ENCODE results near the gene GEMIN7. TPM values are rescaled to one million over a fixed set of nuclear protein-coding genes. Genes with fewer than 3 reads are reported as not detected.

The GEMIN7 gene
- total RNA-seq, 1 donor from 2014 or later = 11.7 TPM

DNA sequence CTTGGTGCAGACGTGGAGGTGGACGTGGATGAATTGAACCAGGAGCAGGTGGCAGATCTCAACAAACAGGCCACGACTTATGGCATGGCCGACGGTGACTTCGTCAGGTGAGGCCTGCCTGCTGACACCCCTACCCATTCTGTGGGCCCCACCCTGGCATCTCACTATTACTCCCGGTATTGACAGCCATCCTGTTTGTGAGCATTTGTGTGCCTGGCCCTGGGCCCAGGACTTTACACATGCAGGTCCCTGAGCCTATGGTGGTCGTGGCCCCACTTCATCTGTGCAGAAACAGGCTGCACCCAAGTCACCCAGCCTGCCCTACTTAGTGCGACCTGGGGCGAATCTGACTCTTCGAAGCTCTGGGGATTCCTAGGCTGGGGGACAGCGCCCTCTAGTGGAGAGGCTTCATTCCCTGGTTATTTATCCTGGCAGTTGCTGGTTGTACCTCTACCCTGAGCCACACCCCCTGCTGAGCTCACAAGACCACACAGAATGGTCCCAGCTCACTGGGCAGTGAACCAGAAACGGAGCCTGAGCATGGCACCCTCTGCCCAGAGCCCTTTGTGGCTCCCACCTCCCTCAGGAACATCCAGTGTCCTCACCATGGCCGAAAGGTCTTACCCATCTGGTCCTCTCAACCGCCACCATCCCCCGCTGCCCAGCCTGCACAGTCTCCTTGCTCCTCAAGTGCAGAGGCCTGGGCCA is 19.6 kb upstream of the GEMIN7 start:
- DNase-seq (ENCODE audit: low spot score) (peak; percentile 81), ATAC-seq (peak; percentile 92)

GRCh38 chr19:45061965-45062364 is 17.1 kb upstream of the GEMIN7 start:
- ATAC-seq = no peak
- no peak for DNase-seq (ENCODE audit: low spot score)

DNA sequence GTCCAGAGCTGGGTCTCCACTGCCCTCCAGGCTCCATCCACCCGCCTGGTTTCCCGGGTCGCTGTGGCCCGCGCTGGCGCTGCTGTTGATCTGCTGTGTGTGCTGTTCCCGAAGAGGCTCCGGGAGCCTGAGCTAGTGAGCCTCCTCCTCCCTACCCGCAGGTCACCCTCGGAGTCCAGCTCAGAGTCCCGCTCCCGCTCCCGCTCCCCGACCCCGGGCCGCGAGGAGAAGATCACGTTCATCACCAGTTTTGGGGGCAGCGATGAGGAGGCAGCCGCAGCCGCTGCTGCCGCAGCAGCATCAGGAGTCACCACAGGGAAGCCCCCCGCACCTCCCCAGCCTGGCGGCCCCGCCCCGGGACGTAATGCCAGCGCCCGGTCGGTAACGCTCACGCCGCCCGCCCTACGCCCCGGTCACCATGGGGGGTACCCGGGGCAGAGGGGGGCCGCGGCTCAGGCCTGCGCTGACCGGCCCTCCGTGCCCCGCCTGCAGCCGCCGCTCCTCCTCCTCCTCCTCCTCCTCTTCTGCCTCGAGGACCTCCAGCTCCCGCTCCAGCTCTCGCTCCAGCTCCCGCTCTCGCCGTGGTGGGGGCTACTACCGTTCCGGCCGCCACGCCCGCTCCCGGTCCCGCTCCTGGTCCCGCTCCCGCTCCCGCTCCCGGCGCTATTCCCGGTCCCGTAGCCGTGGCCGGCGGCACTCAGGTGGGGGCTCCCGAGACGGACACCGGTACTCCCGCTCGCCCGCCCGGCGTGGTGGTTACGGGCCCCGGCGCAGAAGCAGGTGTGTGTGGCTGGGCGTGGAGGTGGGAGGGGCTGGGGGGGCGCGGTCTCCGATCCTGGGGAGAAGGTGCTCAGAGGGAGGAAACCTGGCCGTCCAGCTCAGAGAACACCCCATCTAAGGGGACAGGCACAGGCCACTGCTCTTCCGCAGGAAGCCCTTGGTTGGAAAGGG is 14.9 kb upstream of the GEMIN7 start:
- ATAC-seq (no peak), DNase-seq (ENCODE audit: low spot score) (no peak)

- DNase-seq (ENCODE audit: low spot score) (no peak), ATAC-seq (no peak)
Measured at GRCh38 chr19:45066921-45067661, 12.0 kb upstream of the GEMIN7 start.

GRCh38 chr19:45068041-45068440 is 11.0 kb upstream of the GEMIN7 start:
- ATAC-seq = no peak
- no peak for DNase-seq (ENCODE audit: low spot score)

DNA sequence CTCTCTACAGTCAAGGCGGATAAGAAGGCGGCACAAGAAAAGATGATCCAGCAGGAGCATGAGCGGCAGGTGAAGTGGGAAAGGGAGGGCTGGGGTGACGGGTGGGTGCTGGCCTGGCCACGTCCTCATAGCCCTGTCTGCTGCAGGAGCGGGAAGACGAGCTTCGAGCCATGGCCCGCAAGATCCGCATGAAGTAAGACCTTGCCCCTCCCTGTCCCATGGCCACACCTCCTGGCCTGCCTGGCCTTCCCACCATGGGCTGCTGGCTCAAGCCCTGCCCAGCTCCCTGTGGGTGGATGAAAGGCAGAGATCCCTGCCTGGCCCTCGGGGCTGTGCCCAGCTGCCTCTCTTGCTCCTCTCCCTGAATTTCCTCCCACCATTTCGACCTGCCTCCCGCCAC is 10.0 kb upstream of the GEMIN7 start:
- ATAC-seq (peak; percentile 59), DNase-seq (ENCODE audit: low spot score) (no peak)

GRCh38 chr19:45070214-45070613 is 8.8 kb upstream of the GEMIN7 start:
- ATAC-seq (no peak), DNase-seq (ENCODE audit: low spot score) (no peak)

DNA sequence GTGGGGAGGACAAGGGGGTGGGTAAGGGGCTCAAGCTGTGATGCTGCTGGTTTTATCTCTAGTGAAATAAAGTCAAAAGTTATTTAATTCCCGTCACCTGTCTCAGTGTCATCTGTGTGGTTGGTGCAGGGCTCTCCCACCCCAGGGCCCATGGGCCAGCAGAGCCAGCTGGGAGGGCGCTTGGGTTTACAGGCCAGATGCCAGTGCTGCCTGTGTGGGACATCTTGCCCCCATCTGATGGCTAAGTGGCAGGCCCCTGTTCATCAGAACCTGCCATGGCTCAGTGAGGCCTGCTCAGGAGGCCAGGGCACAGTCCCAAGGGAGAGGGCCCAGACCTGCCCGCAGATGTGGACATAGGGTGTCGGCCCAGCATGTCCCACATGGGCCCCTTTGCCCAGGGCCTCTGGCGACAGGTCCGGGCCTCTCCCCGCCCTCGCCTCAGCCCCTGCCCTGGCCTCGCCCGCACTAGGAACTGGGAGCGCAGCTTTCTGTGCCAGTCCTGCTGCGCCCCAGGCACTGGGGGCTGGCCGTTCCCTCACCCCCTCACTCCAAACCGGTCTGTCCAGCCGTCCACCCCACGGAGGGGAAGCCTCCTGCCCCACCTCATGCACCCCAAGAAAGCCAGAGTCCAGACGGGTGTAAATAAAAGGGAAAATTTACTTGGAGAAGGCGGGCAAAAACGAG is 8.1 kb upstream of the GEMIN7 start:
- ATAC-seq (no peak), DNase-seq (ENCODE audit: low spot score) (no peak)

- no peak for DNase-seq (ENCODE audit: low spot score)
- ATAC-seq = no peak
Measured at GRCh38 chr19:45071545-45071938, 7.5 kb upstream of the GEMIN7 start.

DNA sequence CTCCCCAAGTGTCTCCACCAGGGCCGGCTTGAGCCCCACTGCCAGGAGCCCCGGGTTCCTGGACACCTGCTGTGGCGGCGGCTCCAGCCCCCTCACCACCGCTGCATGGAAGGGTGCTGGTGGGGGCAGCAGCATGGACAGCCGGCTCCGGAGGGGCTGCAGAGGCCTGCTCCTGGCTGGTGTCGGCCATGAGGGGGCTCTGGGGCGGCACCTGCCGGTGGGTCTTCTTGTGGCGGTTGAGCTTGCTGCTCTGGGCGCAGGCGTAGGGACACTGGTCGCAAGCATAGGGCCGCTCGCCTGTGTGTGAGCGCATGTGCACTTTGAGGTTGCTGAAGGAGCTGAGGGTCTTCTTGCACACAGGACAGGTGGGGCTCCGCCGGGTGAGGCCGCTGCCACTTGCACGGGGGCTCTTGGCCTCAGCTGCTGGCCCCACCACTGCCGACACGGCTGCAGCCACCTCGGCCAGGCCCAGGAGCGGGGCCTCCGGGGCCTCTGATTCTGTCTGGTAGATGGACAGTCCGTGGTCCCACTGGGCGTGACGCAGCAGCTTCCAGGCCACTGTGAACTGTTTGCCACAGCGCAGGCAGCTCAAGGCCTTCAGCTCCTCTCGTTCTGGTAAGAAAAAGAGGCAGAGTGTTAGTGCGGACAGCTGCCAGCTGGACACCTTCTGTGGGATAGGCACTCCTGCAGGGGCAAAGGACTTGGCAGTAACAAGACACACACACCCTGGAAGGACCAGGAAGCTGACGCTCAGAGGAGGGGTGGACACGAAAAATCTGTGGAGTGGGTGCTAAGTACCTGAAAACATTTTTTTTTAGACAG is 6.9 kb upstream of the GEMIN7 start:
- no peak for ATAC-seq
- no peak for DNase-seq (ENCODE audit: low spot score)

DNA sequence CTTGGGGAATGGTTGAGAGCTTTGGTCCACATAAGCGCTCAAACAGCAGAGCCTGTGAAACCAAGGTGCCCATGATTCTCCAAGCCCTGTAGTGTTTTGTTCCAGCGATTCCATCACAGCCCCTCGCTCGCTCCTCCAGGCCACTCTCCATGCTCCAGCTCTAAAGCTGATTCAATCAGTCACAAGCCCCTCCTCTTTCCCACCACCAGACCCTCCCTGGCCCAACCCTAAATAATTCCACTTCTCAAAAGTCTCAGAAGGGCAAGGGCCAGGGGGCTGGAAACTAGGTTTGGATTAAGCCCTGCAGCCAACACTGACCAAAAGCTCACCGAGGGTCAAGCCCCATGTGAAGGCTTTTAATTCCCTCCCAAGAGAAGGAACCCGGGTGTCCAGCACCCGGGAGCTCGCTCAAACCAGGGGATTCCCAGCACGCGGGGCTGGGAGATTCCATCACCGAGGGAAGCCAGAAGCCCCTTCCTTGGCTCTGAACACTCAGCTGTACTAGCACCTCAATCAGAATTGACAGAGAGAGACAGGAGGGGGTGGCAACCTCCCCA is 4.2 kb upstream of the GEMIN7 start:
- DNase-seq (ENCODE audit: low spot score) (no peak), ATAC-seq (no peak)

DNA sequence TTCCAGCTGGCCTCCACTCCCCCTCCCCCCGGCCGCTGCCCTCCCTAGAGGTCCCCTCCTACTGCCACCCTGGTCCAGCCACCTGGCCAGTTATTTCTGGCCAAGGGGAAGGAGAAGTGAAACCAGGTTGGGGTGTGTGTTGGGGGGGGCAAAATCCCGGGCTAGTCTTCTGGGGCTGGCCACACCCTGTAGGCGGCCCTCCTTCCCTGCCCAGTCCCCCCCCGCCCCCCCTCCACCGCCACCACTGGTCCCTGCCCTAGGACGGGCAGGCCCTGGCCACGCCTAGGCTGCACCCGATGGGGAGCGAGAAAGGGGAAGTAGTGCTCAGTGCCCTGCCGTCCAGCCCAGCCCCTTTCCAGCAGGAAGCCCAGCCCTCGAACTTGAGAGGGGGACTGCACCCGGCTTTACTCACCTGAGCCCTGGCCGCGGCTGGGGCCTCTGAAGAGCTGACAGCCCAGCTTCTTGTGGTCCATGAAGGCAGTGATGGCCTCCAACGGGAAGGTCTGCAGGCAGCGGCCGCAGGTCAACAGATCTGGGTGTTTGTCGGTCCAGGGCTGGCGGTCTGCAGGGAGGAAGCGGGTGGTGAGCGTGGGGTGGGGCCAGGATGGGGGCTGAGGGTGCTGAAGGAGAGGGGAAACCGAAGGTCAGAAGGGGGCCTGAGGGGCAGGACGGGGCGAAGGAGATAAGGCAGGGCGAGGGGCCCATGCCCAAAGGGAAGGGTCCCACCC is 3.6 kb upstream of the GEMIN7 start:
- DNase-seq (ENCODE audit: low spot score) = peak; percentile 59
- peak; percentile 21 for ATAC-seq

DNA sequence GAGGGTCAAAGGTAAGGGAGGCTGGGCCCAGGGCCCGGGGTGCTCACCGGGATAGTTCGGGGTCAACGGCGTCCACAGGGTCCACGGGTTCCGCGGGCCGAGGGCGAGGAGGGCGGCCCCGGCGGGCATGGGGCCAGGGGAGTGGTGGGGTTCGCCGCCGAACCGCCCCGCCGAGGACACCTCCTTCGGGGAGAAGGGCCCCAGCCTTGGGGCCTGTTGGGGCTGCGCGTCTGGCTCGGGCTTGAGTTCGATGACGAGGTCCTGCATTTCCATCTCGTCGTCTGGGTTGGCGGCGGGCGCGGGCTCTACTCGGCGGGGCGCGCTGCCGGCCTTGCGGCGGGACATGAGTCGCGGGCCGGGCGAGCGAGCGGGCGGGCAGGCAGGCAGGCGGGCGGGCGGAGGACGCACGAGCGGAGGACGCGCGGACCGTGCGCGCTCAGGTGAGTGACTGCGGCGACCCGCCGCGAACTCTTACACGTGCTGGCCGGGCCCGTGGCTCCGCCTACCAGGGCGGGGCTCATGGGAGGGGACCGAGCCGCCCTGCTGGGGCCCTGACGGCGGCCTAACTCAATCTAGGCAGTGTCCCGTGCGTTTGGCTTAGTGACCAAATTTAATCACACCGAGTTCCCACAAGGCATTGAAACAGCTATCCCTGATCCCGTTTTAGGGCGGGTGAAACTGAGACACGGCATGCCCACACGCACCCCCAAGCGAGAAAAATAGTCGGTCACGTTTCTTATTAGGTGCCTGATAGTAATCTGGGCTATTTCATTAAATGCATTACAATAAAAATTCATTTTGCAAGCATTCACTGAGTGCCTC is 2.8 kb upstream of the GEMIN7 start, which contains the start of gene ZNF296:
TSS of gene ZNF296 (minus strand) at position 450 of the 822 bp plus-strand sequence. CDS start at position 345, 105 bp downstream.
- DNase-seq (ENCODE audit: low spot score) = peak; percentile 88
- peak; percentile 86 for ATAC-seq

GRCh38 chr19:45076851-45077730 is 2.0 kb upstream of the GEMIN7 start:
- DNase-seq (ENCODE audit: low spot score) = no peak
- no peak for ATAC-seq

- no peak for ATAC-seq
Measured at GRCh38 chr19:45078390-45079062, 534 bp upstream of the GEMIN7 start.

GRCh38 chr19:45079911-45080370 is 881 bp downstream of the GEMIN7 start:
- ATAC-seq (no peak), DNase-seq (ENCODE audit: low spot score) (no peak)

More at GRCh38 chr19:45078390-45079062, 534 bp upstream of the GEMIN7 start:
- DNase-seq (ENCODE audit: low spot score) = no peak

All from left lobe of liver (tissue), 2 donors.